22Rv1 (cell line): ENCODE results near the gene ENTR1.

Source experiments
- CTCF ChIP-seq: fragments of 450-650 bp; IDR thresholded peaks from 2 replicates; pipeline ENCODE4 v1.5.1; 2017; ENCODE audit warnings: mild to moderate bottlenecking
- ZFX ChIP-seq: fragments of 450-650 bp; IDR thresholded peaks from 2 replicates; pipeline ENCODE4 v1.6.1; 2017; ENCODE audit warnings: antibody characterized with exemption, borderline replicate concordance

GRCh38 chr9:136423432-136424146, 13.2 kb upstream of the ENTR1 start:
- TF ChIP-seq CTCF: no peak
- no peak for TF ChIP-seq ZFX
